ENCODE measurements around the gene SCN5A.

The SCN5A gene

DNA sequence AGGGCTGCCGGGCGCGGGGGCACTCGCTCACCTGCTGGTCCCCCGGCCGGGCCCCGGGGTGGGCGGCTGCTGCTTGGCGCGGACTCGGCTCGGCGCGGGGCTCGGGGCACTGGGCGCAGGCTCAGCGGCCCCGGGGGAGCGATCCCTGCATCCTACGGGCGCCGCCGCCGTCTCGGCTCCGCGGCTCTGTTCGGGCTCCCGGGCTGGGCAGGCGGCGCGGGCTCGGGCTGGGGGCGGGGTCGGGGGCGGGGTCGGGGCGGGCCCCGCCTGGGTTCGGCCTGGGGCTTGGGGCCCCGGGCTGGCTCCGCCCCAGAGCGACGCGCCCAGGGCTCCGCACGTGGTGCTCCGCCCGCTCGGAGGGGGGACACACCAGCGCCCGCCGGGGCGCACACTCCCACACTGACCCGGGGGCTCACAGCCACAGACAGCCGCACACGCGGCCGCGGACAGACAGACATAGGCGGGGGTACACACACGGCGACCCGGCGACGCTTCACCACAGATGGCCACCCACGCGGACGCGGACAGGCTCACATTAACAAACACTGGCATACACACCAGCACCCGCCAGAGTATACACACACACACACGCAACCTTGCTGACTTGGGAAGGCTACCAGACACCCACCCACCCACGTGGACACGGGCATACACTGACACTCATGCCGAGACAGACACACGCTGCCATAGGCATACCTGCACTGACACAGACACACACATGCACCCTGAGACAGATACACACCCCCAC is at the start of gene SCN5A:
SCN5A (minus strand) TSS at position 188 of the 748 bp plus-strand sequence. CDS start 16,380 bp downstream, outside the sequence.
- peak; percentile 84 for DNase-seq

DNA sequence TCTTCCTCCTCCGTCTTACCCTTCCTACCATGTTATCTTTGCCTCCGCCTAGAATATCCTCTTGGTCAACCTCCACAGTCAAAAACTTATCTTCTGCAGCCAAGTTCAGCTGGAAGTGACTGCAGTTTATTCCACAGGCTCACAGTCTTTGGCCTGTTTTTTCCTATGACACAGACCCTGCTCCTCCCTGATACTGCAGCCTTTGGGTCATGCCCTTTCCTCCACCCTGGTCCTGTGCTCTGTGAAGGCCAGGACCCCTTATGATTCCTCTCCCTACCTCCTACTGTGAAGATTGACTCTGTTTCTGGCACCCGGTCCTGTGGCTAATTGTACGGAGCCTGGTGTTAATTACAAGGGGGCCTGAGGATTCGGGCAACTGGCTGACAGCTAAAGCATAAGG is 49.3 kb upstream of the SCN5A start:
- no peak for DNase-seq

DNA sequence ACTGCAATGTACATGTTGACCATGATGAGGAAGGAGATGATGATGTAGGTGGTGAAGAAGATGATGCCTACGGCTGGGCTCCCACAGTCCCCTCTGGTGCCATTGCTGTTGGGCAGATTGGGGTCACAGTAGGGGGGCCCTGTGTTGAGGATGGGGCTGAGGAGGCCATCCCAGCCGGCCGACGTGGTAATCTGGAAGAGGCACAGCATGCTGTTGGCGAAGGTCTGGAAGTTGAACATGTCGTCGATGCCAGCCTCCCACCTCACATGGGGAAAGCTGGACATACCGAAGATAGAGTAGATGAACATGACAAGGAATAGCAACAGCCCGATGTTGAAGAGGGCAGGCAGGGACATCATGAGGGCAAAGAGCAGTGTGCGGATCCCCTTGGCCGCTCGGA is 48.6 kb upstream of the SCN5A start:
- no peak for DNase-seq

GRCh38 chr3:38696034-38696433 is 46.5 kb upstream of the SCN5A start:
- no peak for DNase-seq

GRCh38 chr3:38690185-38690584 is 40.7 kb upstream of the SCN5A start:
- DNase-seq: no peak

DNA sequence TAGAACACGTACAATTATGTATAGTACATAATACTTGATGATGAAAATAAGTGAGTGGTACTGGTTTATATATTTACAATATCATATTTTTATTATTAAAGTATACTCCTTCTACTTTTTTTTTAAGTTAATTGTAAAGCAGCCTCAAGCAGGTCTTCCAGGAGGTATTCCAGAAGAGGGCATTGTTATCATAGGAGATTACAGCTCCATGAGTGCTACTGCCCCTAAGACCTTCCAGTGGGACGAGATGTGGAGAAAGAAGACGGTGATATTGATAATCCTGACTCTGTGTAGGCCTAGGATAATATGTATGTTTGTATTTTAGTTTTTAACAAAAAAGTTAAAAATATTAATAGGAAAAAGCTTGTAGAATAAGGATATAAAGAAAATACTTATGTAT is 40.3 kb upstream of the SCN5A start:
- DNase-seq: no peak

DNA sequence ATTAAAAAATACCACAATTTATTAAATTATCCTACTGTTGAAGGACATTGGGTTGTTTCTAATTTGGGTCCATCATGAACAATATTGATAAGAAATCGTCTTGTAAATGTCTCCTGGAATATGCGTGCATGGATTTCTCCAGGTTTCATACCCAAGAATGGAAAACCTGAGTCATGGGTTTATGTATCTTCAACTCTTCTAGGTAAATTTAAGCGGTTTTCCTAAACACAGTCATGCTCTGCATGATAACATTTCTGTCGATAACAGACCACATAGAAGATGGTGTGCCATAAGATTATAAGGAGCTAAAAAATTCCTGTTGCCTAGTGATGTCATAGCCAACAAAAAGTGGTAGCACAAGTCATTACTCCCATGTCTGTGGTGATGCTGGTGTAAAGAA is 39.9 kb upstream of the SCN5A start:
- DNase-seq: no peak

GRCh38 chr3:38687321-38687720 is 37.8 kb upstream of the SCN5A start:
- DNase-seq: no peak

DNA sequence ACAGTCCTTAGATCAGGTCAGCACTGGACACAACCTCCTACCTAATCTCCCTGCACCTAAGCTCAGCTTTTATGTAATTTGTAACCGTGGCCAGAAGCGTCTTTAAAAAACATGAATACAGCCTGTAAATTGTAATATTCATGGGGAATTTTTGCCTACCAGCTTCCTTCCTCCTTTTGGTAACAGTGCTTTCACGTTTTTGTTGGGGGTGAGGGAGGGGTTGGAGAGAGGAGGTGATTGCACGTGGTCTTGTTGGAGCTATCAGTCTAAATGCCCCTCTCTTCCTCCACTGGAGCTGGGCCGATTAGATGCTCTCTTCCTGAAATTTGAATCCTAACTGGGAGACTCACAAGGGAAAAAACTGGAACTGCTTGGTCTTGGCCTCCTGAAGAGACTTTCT is 35.1 kb upstream of the SCN5A start:
- DNase-seq: no peak

DNA sequence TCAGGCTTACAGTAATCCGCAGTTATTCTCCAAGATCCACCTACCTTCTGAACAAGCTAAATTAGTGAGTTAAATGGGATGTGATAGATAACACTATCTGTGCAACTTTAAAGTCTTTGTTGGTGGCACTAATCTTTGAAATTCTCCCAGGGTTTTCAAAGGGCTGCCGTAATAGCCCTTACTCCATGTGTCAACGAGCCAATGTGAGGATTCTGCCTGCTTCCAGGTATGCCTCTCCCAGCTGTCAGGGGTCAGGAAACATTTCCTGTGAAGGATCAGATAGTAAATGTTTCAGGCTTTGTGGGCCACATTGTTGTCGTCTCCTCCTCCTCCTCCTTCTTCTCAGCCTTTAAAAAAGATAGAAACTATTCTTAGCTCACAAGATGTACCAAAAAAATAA is 20.2 kb upstream of the SCN5A start:
- no peak for DNase-seq

DNA sequence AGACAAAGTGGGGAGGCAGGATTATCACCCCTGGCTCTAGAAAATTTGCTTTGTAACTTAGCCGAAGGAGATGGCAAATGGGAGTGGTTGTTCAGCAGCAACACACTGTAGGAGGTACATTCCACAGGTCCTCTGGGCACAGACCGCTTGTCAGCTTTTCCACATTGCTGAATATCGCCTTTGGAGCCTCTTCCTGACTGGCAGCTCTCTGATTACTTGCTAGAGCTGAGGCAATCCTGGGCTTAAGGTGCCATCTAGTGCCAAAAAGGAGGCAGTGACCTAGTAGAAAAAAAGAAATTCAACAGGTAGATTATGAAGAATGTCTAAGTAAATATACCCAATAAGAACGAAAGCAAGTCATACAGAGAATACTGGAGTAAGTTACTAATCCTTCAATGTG is 13.1 kb upstream of the SCN5A start:
- no peak for DNase-seq

DNA sequence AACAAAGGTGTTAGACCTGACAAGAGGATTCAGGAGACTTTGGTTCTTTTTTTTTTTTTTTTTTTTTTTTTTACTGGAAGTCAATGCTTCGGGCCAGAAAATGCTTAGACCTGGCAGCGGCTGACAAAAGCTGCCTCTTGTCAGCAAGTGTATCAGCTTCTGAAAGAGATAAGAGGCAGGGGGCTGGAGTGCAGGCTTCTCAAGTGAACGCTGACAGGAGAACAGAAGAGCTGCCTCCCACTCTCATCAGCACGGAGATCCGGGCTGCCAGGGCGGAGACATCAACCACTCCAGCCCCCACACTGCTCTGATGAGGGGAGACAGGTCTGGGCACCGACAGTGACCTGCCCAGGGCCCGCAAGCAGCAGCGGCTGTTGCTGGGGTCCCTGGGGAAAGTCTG is 9.4 kb upstream of the SCN5A start:
- peak; percentile 17 for DNase-seq

DNA sequence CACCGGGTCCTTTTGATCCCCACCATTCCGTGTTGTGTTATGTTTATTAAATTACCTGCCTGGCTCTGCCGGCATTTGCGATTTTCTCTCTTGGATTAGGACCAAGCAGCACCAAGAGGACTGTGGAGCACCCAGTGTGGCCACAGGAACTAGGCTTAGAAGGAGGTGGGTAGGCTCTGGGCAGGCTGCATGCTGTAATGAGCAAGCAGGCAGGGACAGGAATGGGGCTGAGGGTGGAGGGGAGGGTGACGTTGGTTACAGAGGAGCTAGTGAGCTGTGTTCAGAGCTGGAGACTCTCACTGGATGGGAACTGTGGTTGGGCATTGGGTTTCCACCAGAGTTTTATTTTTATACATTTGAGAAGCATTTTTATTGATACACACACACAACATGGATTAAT is 7.9 kb upstream of the SCN5A start:
- peak; percentile 32 for DNase-seq

DNA sequence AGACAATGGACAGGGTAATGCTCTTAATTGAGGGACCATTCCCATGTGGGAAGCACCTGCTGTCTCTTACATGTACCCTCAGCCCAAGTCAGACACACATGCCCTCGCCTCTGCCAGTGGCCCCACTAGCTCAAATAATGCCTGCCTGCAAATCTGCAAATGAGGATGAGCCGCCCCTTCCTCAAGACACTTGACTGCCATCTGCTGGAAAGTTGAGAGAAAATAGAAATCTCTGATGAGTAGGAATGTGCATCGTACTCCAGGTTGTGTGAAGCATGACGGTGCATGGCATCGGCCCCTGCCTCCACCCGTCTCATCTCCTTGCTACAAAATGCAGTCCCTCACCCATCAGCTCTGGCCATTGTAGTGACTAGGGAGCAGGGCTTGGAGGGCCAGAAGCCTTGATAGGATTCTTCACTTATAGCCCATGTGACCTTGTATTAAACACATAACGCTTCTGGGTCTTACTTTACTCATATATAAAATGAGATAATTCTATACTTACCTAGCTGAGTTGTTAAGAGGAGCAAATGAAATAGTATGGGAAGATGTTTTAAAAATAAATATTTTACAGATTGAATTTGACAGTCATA is 6.3 kb upstream of the SCN5A start:
- peak; percentile 59 for DNase-seq

DNA sequence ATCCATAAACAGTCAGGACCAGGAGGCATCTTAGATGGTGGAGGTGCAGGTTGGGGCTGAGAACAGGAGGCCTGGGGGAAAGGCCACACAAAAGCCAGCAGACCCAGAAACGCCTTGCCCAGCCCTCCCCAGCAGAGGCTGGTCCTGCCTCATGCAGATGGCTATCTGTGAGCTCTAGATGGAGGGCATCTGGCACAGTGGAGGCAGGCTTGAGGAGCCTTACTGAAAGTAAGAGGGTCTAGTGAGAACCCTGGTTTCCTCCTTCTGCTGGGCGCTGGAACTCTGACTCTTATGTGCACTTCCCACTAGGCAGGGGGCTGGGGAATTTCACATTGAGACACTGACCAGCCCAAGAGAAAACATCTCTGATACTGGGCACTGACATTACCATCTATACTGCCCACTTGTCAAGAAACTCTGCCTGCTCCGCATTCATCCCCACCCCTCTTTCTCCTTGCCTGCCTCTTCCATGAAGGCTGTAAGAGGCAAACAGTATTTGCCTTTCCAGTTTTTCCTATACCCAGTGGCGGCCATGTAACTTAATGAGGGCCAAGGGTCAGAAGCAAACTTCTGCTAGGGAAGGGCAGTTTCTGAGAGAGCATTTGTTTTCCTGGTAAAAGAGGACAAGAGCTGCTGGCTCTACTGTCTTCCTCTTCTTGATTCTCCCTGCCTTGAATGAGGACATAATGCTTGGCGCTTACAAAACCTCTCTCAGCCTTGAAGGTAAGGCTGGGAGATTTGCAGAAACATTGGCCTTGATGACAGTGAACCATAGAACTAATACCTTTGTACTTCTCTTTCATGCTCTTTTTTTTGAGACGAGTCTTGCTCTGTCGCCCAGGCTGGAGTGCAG is 4.4 kb upstream of the SCN5A start:
- DNase-seq: peak; percentile 40

DNA sequence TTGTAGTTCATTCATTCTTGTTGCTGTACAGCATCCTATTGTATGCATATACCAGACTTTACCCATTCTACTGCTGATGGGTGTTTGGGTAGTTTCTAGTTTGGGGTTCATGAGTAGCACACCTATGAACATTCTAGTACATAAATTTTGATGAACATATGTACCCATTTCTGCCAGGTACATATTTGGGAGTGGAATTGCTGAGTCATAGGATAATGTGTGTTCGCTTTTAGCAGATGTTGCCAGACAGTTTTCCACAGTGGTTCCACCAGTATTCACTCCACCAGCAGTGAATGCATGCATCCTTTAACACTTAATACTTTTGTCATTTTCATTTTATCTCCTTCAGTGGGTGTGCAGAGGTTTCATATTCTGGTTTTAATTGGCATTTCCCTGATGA is 3.4 kb upstream of the SCN5A start:
- no peak for DNase-seq

GRCh38 chr3:38651153-38651789 is 1.8 kb upstream of the SCN5A start:
- DNase-seq: peak; percentile 88

DNA sequence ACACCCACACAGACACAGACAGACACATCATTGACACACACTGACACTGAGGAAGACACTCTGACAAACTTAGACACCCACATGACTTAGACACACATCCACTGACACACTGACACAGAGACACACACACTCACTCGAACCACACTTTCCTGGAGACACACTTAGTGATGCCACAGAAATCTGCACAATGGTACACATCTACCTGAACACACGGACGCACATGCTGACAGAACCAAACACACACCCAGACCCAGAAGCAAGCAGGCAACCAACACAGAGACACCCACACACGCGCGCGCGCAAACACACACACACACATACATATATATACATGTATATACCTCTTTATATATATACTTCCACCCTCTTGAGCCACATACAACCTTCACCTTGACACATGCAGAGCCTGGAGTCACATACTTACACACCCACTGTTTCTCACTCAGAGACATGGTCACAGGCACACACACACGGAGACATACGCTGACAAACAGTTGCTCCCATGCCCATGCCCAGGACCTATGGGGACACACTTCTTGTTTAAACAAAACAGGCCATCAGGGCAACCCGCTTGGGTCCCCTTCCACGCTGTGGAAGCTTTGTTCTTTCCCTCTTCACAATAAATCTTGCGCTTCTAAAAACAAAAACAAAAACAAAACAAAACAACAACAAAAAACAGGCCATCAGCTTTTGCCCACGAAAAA is 913 bp upstream of the SCN5A start:
- DNase-seq: peak; percentile 67

- DNase-seq: no peak
These were observed 608 bp downstream of the SCN5A start for GRCh38 chr3:38648659-38649499.

GRCh38 chr3:38648024-38648658 is 1.3 kb downstream of the SCN5A start:
- peak; percentile 55 for DNase-seq

All from activated CD8-positive, alpha-beta memory T cell treated with anti-CD3 and anti-CD28 coated beads for 24 hours (primary cell).